Stimulated activated CD4-positive, alpha-beta T cell treated with anti-CD3 and anti-CD28 coated beads, Interleukin-1b, Interleukin-23, amount 100 ng/mL, for 24 hours (primary cell): ENCODE measurements around the gene TRIP12.
"Not testable (repeated sequence)": the region's sequence is repeated elsewhere in the genome, so short reads cannot be mapped to it uniquely, and the experiment has no call there.

Experiments
- DNase-seq, 4 experiments: peaks; one replicate each; pipeline ENCODE4 v3.0.0-alpha.2; 2020; ENCODE audit warnings: low read depth in 4 of 4, low spot score in 1 of 4

TRIP12 gene

DNA sequence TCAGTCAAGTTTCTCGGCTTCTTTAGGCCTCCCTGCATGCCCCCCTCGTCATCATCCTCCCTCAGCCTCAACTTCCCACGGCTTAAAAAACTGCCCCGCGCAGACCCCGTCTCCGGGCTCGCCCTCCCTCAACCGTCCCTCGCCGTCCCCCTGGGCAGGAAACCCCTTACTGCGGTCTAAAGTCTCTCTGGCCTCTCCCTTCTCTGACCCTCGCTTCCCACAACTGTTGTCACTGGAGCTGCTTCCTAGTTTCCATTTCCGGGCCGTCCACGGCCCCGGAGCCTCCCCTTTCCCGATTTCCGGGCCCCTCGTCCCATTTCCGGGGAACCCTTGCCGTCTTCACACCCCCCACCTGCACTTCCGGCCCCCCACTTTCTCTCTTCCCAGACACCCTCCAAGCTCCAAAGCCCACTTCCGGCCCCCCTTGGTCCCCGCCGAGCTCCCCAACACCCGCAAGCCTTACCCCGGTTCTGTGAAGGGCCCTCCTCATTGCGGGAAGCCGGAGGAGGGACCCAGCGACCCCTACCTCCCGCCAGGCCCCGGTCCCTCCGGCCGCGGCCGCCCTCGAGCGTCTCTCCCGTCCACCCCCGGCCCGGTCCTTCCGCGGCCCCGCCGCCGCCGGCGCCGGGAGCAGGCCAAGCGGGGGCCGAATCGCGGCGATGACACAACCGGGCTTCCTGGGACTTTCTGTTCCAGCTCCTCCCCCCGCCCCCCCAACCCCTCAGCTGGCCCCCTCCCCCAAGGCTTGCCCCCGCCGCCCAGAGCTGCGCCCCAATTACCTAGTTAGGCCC, 513 bp downstream of the TRIP12 start:
- DNase-seq, result peak; percentile 25 to 57 (median 48)

GRCh38 chr2:229920011-229920641, 1.7 kb downstream of the TRIP12 start:
- DNase-seq, result no peak

DNA sequence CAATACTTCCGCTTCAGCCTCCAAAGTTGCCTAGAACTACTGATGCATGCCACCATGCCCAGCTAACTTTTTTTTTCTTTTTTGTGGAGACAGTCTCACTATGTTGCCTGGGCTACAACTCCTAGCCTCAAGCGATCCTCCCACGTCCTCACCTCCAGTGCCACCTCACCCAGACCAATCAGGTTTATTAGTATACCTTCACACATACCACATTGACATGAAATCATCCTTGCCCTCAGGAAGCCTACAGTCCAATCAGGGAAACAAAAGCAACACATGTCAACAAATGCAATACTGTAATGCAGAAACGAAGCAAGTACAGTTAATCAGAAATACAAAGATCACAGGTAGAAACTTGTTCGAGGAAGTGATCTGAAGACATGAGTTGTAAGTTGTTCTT, 4.0 kb downstream of the TRIP12 start:
- no peak for DNase-seq

DNA sequence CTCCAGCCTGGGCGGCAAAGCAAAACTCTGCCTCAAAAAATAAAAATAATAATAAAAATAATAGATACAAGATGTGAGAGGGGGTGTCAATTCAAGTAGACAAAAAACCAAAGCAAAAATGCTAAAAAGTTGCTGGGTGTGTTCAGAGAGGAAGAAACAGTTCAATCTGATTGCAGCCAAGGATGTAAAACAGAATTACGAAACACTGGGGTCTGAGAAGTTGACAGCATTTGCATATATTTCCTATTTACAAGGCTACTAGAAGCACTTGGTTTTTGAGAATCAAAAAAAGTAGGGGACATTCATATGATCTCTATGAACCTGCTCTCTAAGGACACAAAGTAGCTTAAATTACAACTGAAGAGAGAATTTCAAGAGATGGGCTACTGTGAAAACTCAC, 7.6 kb downstream of the TRIP12 start:
- no peak for DNase-seq

- no peak for DNase-seq
Measured at GRCh38 chr2:229910832-229911412, 10.9 kb downstream of the TRIP12 start.

GRCh38 chr2:229910147-229910831, 11.5 kb downstream of the TRIP12 start:
- DNase-seq, result no peak

DNA sequence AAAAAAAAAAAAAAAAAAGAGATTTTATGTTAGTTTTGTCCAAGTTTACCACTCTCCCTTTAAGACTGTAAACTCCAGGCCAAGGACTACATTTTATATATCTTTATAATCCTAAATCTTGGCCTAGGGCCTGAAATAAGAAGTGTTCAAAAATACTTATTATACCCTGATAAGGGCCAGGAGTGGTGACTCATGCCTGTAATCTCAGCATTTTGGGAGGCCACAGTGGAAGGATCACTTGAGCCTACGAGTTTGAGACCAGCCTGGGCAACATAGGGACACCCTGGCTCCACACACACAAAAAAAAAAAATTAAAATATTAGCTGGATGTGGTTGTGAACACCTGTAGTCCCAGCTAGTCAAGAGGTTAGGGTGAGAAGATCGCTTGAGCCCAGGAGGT, 12.7 kb downstream of the TRIP12 start:
- no peak for DNase-seq

DNA sequence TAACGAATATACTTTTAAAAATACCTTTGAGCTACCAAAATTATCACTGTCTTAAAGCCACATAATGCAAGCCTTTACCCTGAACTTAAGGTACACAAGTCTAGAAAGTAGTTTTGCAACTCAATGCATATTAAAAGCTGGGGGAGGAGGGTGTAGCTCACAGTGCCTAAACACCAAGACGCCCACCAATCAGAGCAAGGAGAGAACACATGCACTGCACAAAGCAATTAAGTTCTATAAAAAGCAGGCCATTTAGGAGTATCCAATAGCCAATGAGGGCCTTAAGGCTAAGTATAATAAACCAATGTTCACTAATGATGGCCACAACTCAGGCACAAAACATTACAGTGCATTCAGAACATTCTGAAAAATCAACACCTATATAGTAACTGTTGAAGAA, 16.2 kb downstream of the TRIP12 start:
- DNase-seq, result no peak

DNA sequence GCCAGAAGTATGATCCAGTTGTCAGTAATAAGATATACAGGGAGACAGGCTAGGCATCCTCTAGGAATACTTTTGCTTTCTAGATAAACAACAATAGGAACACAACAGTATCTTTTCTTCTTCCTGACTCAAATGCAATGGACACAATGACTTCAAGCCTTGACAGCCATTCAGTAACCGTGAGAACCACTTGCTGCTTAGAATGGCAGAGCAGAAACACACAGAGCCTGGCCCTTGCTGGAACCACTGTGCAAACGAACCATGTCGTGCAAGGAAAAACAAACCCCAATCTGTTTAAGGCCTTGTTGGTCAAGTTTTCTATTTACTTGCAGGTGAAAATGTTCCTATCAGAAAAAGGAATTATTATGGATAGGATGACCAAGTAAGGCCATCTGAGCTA, 18.8 kb downstream of the TRIP12 start:
- no peak for DNase-seq

- no peak for DNase-seq
Measured at GRCh38 chr2:229901819-229902218, 20.0 kb downstream of the TRIP12 start.

DNA sequence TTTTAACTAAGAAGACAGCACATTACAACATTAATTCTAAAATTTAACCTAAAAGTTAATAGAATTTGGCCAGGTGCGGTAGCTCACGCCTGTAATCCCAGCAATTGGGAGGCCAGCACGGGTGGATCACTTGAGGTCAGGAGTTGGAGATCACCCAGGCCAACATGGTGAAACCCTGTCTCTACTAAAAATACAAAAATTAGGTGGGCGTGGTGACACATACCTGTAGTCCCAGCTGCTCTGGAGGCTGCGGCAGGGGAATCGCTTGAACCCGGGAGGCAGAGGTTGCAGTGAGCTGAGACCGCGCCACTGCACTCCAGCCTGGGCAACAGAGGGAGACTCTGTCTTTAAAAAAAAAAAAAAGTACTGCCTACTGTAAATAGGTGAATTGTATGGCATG, 21.3 kb downstream of the TRIP12 start:
- not testable (repeated sequence) for DNase-seq

- DNase-seq, result no peak
Measured at GRCh38 chr2:229900012-229900411, 21.8 kb downstream of the TRIP12 start.

- no peak for DNase-seq
Measured at GRCh38 chr2:229899604-229900003, 22.2 kb downstream of the TRIP12 start.

- no peak for DNase-seq
Measured at GRCh38 chr2:229896857-229897256, 25.0 kb downstream of the TRIP12 start.

GRCh38 chr2:229889023-229889422, 32.8 kb downstream of the TRIP12 start:
- DNase-seq, result no peak

GRCh38 chr2:229888031-229888430, 33.8 kb downstream of the TRIP12 start:
- DNase-seq, result no peak

DNA sequence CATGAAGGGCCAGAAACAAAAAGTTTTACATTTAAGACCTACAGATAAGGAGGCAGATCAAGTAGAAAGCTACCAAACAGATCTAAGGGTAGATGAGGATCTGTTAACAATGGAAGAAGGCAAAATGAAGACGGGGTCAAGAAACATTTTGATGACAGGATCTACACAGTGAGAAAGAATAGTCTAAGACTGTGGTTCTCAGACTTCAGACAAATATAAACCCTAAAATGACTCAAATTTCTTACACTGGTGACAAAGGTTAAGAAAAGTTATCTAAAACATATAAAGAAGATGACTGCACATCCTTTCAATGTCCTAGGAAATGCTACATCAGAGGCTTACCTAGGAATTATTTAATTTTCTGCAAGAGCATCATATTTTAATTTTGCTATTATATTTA, 34.4 kb downstream of the TRIP12 start:
- no peak for DNase-seq

DNA sequence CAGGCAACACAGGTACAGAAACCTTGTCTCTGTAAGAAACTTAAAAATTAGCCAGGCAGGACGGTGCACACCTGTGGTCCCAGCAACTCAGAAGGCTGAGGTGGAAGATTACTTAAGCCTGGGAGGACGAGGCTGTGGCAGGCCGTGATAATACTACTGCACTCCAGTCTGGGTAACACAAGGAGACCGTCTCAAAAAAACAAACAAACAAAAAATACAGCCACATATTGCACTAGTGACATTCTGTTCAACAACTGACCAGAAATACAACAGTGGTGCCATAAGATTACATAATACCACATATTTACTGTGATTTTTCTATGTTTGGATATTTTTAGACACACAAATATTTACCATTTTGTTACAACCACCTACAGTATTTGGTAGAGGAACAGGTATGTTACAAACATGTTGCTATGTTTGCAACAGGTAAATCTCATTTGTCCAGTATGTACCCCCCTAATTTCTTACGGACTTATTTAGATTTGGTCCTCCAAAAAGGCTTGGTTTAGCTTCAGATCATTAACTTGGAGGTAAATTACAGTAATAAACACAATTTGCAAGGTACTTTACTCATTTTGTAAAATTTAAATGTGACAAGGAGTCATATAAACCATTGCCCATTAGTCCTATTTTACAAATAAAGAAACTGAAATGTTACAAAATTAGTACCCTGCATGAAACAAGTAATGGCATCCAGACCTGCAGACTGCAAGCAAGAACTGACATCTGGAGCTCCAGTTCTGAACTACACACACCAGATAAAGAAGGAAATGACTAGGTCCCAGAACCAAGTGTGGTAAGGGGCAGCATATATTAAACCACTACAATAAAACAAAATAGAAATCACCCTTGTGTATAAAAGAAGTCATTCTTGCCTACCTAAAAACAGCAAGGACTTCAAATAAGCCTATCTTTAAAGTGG, 36.8 kb downstream of the TRIP12 start:
- no peak for DNase-seq

- no peak for DNase-seq
Measured at GRCh38 chr2:229882583-229882982, 39.2 kb downstream of the TRIP12 start.

- no peak for DNase-seq
Measured at GRCh38 chr2:229880892-229881586, 40.8 kb downstream of the TRIP12 start.
